Fibroblast of mammary gland (primary cell): Measurements from ENCODE around the gene THSD7B.
"Not testable (repeated sequence)": the region's sequence is repeated elsewhere in the genome, so short reads cannot be mapped to it uniquely, and the experiment has no call there.

Source experiments
- DNase-seq: peaks from one replicate; pipeline ENCODE4 v3.0.0-alpha.2; 2010; ENCODE audit warnings: low read depth
- H3K4me3 ChIP-seq: 2 replicates; pipeline ENCODE4 v1.5.1; 2011; ENCODE audit warnings: low read depth, mild to moderate bottlenecking, low read length, moderate library complexity; ENCODE audit not compliant: control insufficient read depth
- TF ChIP-seq, protein P1 (sequence below): conservative IDR thresholded peaks from 2 replicates; pipeline ENCODE4 v1.5.1; 2011; ENCODE audit warnings: low read depth, low read length, inconsistent platforms; ENCODE audit not compliant: control insufficient read depth, insufficient read depth

The THSD7B gene

DNA sequence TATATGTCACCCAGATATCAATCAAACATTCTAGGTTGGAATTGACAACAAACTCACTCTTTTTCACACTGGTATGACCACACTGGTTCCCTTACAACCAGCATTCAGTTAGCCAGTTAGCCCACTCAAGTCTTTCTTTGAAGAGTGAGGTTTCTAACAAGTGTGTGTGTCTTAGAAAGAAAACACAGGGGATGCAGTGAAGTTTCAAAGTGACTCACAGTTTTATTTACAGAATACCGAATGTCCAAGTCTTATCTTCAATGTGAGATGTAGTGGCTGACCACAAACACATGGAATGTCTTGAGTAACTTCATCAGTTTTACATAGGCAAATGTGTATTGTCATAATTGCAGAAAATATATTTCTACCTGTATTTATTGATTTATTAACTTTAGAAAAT lies 924.2 kb downstream of the THSD7B start:
- DNase-seq = no peak
- TF ChIP-seq, protein P1, sequence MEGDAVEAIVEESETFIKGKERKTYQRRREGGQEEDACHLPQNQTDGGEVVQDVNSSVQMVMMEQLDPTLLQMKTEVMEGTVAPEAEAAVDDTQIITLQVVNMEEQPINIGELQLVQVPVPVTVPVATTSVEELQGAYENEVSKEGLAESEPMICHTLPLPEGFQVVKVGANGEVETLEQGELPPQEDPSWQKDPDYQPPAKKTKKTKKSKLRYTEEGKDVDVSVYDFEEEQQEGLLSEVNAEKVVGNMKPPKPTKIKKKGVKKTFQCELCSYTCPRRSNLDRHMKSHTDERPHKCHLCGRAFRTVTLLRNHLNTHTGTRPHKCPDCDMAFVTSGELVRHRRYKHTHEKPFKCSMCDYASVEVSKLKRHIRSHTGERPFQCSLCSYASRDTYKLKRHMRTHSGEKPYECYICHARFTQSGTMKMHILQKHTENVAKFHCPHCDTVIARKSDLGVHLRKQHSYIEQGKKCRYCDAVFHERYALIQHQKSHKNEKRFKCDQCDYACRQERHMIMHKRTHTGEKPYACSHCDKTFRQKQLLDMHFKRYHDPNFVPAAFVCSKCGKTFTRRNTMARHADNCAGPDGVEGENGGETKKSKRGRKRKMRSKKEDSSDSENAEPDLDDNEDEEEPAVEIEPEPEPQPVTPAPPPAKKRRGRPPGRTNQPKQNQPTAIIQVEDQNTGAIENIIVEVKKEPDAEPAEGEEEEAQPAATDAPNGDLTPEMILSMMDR = no peak
- no peak overlapping the region for H3K4me3 ChIP-seq

DNA sequence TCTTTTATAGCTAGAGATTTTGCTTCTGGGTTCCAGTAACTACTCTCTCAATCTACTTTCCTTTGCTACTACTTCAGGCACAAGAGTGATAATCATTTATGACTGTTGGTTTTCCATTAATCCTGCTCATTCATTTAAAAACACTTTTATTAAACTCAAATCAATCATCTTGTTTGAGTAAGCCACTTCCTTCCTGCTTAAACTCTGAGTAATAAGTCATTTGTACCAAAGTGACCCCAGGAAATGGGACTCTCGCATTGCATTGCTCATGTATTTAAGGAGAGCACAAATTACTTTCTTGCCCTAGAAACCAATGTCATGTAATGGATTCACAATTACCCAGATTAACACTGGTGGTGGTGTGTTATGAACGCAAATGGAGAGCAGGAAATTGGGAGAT lies 928.2 kb downstream of the THSD7B start:
- TF ChIP-seq, protein P1 = no peak
- no peak overlapping the region for H3K4me3 ChIP-seq
- DNase-seq = peak; percentile 12

DNA sequence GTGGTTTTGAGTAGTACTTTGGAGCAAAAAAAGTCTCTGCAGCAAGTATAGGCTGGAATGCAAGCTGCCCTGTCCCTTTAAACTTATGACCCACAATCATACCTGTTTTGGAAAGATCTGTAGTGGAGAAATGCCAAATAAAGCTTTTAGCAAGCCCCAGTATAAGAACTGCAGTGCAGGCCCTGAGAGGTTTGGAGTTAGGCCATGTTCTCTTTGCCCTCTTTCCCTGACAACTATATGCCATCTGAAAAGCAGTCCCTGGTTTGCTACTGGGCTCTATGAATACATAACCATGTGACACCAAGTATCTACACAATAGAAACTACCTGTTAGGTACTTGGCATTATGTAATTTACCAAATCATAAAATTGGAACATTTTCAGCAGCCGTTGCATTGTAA lies 931.6 kb downstream of the THSD7B start:
- no peak for DNase-seq
- H3K4me3 ChIP-seq = no peak overlapping the region
- TF ChIP-seq, protein P1 = no peak

DNA sequence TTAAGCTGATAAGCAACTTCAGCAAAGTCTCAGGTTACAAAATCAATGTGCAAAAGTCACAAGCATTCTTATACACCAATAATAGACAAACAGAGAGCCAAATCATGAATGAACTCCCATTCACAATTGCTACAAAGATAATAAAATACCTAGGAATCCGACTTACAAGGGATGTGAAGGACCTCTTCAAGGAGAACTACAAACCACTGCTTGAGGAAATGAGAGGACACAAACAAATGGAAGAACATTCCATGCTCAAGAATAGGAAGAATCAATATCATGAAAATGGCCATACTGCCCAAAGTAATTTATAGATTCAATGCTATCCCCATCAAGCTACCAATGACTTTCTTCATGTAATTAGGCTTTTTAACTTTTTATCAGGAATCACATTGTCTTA lies 934.9 kb downstream of the THSD7B start:
- H3K4me3 ChIP-seq, DNase-seq: not testable (repeated sequence)

DNA sequence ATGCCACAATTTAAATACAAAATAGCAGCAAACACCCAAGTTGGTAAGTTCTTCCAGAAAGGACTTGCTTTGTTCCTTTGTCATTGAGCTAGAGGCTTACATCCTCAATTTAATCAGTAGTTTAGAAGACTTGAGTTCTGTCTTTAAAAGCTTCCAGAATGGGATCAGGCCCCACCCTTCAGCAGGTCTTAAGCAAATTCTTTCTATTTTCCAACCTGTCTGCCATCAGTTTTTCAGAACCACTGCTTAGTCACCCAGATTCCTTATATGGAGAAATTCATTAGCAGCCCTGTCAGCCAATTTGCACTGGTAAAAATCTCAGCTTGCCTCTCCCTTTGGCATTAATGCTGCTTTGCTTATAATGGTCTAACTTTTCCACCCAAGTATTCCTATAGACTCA lies 935.3 kb downstream of the THSD7B start:
- TF ChIP-seq, protein P1 = no peak
- DNase-seq = no peak
- H3K4me3 ChIP-seq = no peak overlapping the region

DNA sequence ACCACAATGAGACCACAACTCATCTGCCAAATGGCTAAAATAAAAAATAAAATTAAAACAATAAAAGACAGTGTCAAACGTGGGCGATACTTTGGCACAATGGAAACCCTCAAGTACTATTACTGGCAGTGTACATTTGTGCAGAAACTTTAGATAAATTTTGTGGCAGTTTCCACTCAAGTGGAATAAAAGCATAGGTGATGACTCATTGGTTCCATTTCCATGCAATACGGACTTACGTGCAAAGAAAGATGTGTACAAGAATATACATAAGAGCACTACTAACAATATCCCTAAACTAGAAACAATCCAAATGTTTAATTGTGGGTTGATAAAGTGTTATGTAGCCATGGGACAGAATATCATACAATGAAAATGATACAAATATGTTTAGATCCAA lies 940.0 kb downstream of the THSD7B start:
- no peak for DNase-seq
- TF ChIP-seq, protein P1 = no peak
- H3K4me3 ChIP-seq = no peak overlapping the region

DNA sequence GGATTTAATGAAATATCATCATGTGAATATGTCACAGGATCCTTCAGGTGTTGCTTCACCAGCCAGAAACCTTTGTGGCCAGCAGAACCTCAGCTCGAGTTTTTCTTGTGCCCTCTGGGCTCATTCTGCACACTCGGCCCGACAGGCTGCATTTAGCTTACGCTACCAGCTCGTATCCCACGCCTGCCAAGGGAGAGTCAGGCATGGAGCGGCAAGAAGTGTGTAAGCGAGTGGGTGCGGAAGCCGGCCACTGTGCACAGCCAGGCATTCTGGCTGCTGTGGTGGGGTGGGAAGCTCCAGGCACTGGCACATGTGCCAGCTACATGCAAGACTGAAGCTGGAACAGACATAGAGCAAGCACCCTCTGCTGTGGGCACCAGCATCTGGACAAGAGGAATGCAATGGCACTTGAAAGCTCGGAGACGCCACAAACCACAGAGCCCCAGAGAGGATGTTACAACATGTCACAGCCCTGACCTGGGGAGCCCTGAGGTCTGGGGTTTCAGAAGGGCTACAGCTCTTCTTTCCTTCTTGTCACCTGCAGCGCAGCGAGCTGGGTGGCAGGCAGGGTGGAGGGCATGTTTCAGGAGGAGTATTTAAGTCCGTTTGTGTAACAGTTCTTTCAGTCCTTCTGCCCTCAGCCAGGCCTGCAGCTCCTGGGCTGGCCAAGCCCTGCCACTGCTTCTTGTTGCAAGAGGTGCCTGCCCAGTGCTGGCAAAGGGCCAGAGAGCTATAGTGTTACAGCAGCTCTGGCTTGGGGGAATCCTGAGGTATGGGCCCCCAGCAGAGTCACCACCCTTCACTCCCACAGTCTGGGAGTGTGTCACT lies 941.7 kb downstream of the THSD7B start:
- DNase-seq = no peak
- H3K4me3 ChIP-seq = no peak overlapping the region
- TF ChIP-seq, protein P1 = no peak
